Measurements from ENCODE around the gene TMEM200C.

The TMEM200C gene

GRCh38 chr18:5892823-5893431 lies 2.4 kb downstream of the TMEM200C start:
- Histone ChIP-seq H3K36me3 (no peaks in the 10 kb centered on the region), H3K9ac (no peak overlapping the region), H4K20me1 (no peaks in the 10 kb centered on the region), H3K9me3 (peaks cover 34% of the 10 kb centered on the region), H3K4me3 (no peak overlapping the region), H3K4me2 (no peak overlapping the region), H3K4me1 (peaks cover 9% of the 10 kb centered on the region; the same call in 1 of the 2 replicates), H3K27ac (no peak overlapping the region), H3K27me3 (no peaks in the 10 kb centered on the region)
- no peak for TF ChIP-seq Cebpa-rat (IDR thresholded peaks at IDR 0.05)

GRCh38 chr18:5891854-5892215 lies 3.5 kb downstream of the TMEM200C start:
- Histone ChIP-seq H3K4me2 (no peak overlapping the region), H3K27me3 (no peaks in the 10 kb centered on the region), H3K27ac (no peak overlapping the region), H3K4me1 (no peaks in the 10 kb centered on the region), H3K9me3 (peaks cover 34% of the 10 kb centered on the region), H3K9ac (no peak overlapping the region), H4K20me1 (no peaks in the 10 kb centered on the region), H3K36me3 (no peaks in the 10 kb centered on the region), H3K4me3 (no peak overlapping the region)
- TF ChIP-seq Cebpa-rat (IDR thresholded peaks at IDR 0.05) = no peak

GRCh38 chr18:5891184-5891853 lies 4.0 kb downstream of the TMEM200C start:
- Histone ChIP-seq H3K4me1 (no peaks in the 10 kb centered on the region), H3K4me3 (no peak overlapping the region), H3K4me2 (no peak overlapping the region), H3K27me3 (no peaks in the 10 kb centered on the region), H4K20me1 (no peaks in the 10 kb centered on the region), H3K27ac (no peak overlapping the region), H3K36me3 (no peaks in the 10 kb centered on the region), H3K9ac (no peak overlapping the region), H3K9me3 (peaks cover 34% of the 10 kb centered on the region)
- TF ChIP-seq Cebpa-rat (IDR thresholded peaks at IDR 0.05) = no peak

GRCh38 chr18:5890331-5891183 lies 4.8 kb downstream of the TMEM200C start:
- Histone ChIP-seq H4K20me1 (no peaks in the 10 kb centered on the region), H3K4me1 (no peaks in the 10 kb centered on the region), H3K36me3 (no peaks in the 10 kb centered on the region), H3K9me3 (peaks cover 29% of the 10 kb centered on the region), H3K4me2 (no peak overlapping the region), H3K4me3 (no peak overlapping the region), H3K9ac (no peak overlapping the region), H3K27me3 (no peaks in the 10 kb centered on the region), H3K27ac (no peak overlapping the region)
- no peak for TF ChIP-seq Cebpa-rat (IDR thresholded peaks at IDR 0.05)

- H3K9ac ChIP-seq = no peak overlapping the region
- H3K4me1 ChIP-seq = no peaks in the 10 kb centered on the region
- H3K4me2 ChIP-seq = no peak overlapping the region
- no peak overlapping the region for H3K27ac ChIP-seq
- no peak overlapping the region for H3K4me3 ChIP-seq
- H3K36me3 ChIP-seq = no peaks in the 10 kb centered on the region
- no peak for TF ChIP-seq Cebpa-rat (IDR thresholded peaks at IDR 0.05)
- no peaks in the 10 kb centered on the region for H4K20me1 ChIP-seq
- H3K27me3 ChIP-seq = no peaks in the 10 kb centered on the region
- peaks cover 3% of the 10 kb centered on the region; the same call in 1 of the 2 replicates for H3K9me3 ChIP-seq
Measured at GRCh38 chr18:5885361-5885760, 10.0 kb downstream of the TMEM200C start.

GRCh38 chr18:5884375-5884774 lies 10.9 kb downstream of the TMEM200C start:
- TF ChIP-seq Cebpa-rat (IDR thresholded peaks at IDR 0.05) = no peak
- H3K4me2 ChIP-seq = no peak overlapping the region

GRCh38 chr18:5879479-5879882 lies 15.8 kb downstream of the TMEM200C start:
- Histone ChIP-seq H3K4me2 (no peak overlapping the region), H3K4me1 (no peaks in the 10 kb centered on the region), H4K20me1 (no peaks in the 10 kb centered on the region), H3K27ac (no peak overlapping the region), H3K9me3 (no peaks in the 10 kb centered on the region), H3K4me3 (no peak overlapping the region), H3K9ac (no peak overlapping the region), H3K36me3 (no peaks in the 10 kb centered on the region), H3K27me3 (no peaks in the 10 kb centered on the region)
- TF ChIP-seq Cebpa-rat (IDR thresholded peaks at IDR 0.05) = no peak

More at GRCh38 chr18:5884375-5884774, 10.9 kb downstream of the TMEM200C start:
- H3K4me3 ChIP-seq = no peak overlapping the region
- H3K9ac ChIP-seq = no peak overlapping the region
- no peak overlapping the region for H3K27ac ChIP-seq
- no peaks in the 10 kb centered on the region for H4K20me1 ChIP-seq
- H3K9me3 ChIP-seq = no peaks in the 10 kb centered on the region
- no peaks in the 10 kb centered on the region for H3K36me3 ChIP-seq
- no peaks in the 10 kb centered on the region for H3K4me1 ChIP-seq
- no peaks in the 10 kb centered on the region for H3K27me3 ChIP-seq

- Histone ChIP-seq H3K9me3 (no peaks in the 10 kb centered on the region), H3K36me3 (no peaks in the 10 kb centered on the region), H3K27me3 (no peaks in the 10 kb centered on the region), H3K4me3 (no peak overlapping the region), H3K27ac (no peak overlapping the region), H3K4me2 (no peak overlapping the region), H3K9ac (no peak overlapping the region), H3K4me1 (no peaks in the 10 kb centered on the region), H4K20me1 (no peaks in the 10 kb centered on the region)
- no peak for TF ChIP-seq Cebpa-rat (IDR thresholded peaks at IDR 0.05)
Measured at GRCh38 chr18:5876891-5877290, 18.4 kb downstream of the TMEM200C start.

- Histone ChIP-seq H3K27me3 (no peaks in the 10 kb centered on the region), H3K4me3 (no peak overlapping the region), H3K36me3 (no peaks in the 10 kb centered on the region), H4K20me1 (no peaks in the 10 kb centered on the region), H3K9ac (no peak overlapping the region), H3K4me1 (no peaks in the 10 kb centered on the region), H3K9me3 (no peaks in the 10 kb centered on the region), H3K4me2 (no peak overlapping the region), H3K27ac (no peak overlapping the region)
- no peak for TF ChIP-seq Cebpa-rat (IDR thresholded peaks at IDR 0.05)
Measured at GRCh38 chr18:5874336-5874735, 21.0 kb downstream of the TMEM200C start.

GRCh38 chr18:5872886-5873285 lies 22.4 kb downstream of the TMEM200C start:
- Histone ChIP-seq H3K4me1 (no peaks in the 10 kb centered on the region), H3K27me3 (no peaks in the 10 kb centered on the region), H3K4me2 (no peak overlapping the region), H3K4me3 (no peak overlapping the region), H3K27ac (no peak overlapping the region), H3K9ac (no peak overlapping the region), H4K20me1 (peaks cover 6% of the 10 kb centered on the region; the same call in 1 of the 2 replicates), H3K9me3 (no peaks in the 10 kb centered on the region), H3K36me3 (no peaks in the 10 kb centered on the region)
- TF ChIP-seq Cebpa-rat (IDR thresholded peaks at IDR 0.05) = no peak
